Mesothelial cell of epicardium (in vitro differentiated cells): ENCODE results near the gene VWA8. TPM values are rescaled to one million over a fixed set of nuclear protein-coding genes. Genes with fewer than 3 reads are reported as not detected.
"Not testable (repeated sequence)": the region's sequence is repeated elsewhere in the genome, so short reads cannot be mapped to it uniquely, and the experiment has no call there.

ENCODE experiments used
- DNase-seq, 2 experiments: peaks; one replicate each; pipeline ENCODE4 v3.0.0; 2021; ENCODE audit warnings: low spot score in 2 of 2; ENCODE audit not compliant: unreplicated experiment in 2 of 2
- H3K27ac Mint-ChIP-seq: 2 replicates; pipeline ENCODE4 v1.8.0; 2021; ENCODE audit warnings: mixed read lengths
- H3K27me3 Mint-ChIP-seq: 2 replicates; pipeline ENCODE4 v1.8.0; 2021; ENCODE audit warnings: low read depth, mixed read lengths
- H3K36me3 Mint-ChIP-seq: 2 replicates; pipeline ENCODE4 v1.8.0; 2021; ENCODE audit warnings: mixed read lengths
- H3K4me1 Mint-ChIP-seq: 2 replicates; pipeline ENCODE4 v1.8.0; 2021; ENCODE audit warnings: mixed read lengths
- H3K4me3 Mint-ChIP-seq: 2 replicates; pipeline ENCODE4 v1.8.0; 2021; ENCODE audit warnings: mild to moderate bottlenecking, moderate library complexity, mixed read lengths
- H3K9me3 Mint-ChIP-seq: 2 replicates; pipeline ENCODE4 v1.8.0; 2021; ENCODE audit warnings: mixed read lengths
- total RNA-seq: library from RNA; stranded (reverse); gene quantifications from 3 replicates; pipeline ENCODE4 v1.2.1, GENCODE V29; 2021
- TF ChIP-seq, protein P1 (sequence below): fragments of 200-600 bp; sonication (generic); IDR thresholded peaks from one replicate; pipeline ENCODE4 v1.5.0; 2021; ENCODE audit warnings: antibody characterized with exemption; ENCODE audit not compliant: unreplicated experiment

VWA8 gene
- total RNA-seq, 1 donor from 2014 or later: 20.0 TPM

DNA sequence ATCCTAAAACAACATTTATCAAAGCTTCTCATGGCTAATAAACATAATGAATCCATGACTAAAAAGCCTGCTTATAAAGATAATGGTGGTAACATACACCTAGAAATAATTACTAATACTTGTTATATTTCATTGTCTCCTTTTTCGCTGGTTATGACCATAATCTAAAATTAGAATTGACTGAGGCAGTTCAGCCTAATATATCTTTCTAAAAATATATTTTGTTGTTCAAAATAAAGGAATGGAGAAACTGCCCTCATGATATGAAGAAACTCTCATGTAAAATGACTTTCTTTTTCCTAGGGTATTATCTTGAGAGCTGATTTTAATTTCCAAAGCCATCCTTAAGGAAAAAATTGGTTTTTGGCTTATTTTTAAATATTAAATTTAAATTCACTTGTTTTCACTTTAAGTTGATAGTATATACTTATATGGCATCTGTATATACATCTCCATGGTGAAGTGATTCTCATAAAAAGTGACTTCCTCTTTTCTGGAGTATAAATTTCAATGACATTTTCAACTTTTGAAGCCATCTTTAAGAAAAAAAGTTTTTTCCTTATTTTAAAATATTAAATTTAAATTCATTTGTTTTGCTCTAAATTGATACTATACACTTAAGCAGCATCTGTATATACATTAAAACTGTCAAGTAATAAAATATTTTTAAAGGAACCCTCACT lies 204.6 kb downstream of the VWA8 start:
- H3K27ac Mint-ChIP-seq: no peak overlapping the region
- no peaks in the 10 kb centered on the region for H3K27me3 Mint-ChIP-seq
- peaks cover 17% of the 10 kb centered on the region for H3K9me3 Mint-ChIP-seq
- peaks cover 10% of the 10 kb centered on the region for H3K4me1 Mint-ChIP-seq
- H3K36me3 Mint-ChIP-seq: peaks cover 22% of the 10 kb centered on the region
- no peak overlapping the region for H3K4me3 Mint-ChIP-seq
- TF ChIP-seq, protein P1, sequence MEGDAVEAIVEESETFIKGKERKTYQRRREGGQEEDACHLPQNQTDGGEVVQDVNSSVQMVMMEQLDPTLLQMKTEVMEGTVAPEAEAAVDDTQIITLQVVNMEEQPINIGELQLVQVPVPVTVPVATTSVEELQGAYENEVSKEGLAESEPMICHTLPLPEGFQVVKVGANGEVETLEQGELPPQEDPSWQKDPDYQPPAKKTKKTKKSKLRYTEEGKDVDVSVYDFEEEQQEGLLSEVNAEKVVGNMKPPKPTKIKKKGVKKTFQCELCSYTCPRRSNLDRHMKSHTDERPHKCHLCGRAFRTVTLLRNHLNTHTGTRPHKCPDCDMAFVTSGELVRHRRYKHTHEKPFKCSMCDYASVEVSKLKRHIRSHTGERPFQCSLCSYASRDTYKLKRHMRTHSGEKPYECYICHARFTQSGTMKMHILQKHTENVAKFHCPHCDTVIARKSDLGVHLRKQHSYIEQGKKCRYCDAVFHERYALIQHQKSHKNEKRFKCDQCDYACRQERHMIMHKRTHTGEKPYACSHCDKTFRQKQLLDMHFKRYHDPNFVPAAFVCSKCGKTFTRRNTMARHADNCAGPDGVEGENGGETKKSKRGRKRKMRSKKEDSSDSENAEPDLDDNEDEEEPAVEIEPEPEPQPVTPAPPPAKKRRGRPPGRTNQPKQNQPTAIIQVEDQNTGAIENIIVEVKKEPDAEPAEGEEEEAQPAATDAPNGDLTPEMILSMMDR: no peak
- no peak for DNase-seq

DNA sequence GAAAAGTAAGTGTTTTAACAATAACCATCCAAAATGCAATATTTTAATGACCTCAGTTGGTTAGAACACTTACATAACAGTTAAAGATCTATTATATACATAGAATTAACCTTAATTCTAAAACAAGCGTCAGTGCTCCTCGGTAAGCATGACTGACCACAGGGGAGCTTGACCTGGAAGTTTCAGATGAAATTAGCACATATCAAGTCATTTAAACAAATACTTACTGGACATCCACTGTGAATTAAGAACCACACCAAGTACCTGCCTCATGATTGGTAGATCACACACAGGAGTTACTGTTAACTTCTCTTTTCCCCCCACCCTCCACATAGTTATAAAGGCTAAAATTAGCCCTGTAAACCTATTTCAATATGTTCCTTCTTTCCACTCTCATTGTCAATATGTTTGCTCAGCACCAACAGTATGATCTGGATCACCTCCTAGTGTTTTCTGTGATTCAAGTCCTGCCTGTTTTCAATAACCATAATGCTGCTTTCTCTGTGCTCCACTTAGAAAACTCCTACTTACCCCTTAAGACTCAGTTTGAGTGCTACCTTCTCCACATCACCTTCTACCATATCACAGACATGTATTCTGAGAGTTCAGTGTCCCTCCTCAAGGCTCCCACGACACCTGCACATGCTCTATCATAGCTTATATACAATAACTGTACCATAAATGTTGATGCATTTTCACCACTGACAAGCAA lies 209.0 kb downstream of the VWA8 start:
- H3K36me3 Mint-ChIP-seq: peaks cover 31% of the 10 kb centered on the region
- H3K9me3 Mint-ChIP-seq: peaks cover 24% of the 10 kb centered on the region
- H3K4me3 Mint-ChIP-seq: no peak overlapping the region
- TF ChIP-seq, protein P1: no peak
- no peak overlapping the region for H3K27ac Mint-ChIP-seq
- no peak for DNase-seq
- H3K4me1 Mint-ChIP-seq: peaks cover 9% of the 10 kb centered on the region
- H3K27me3 Mint-ChIP-seq: no peaks in the 10 kb centered on the region

DNA sequence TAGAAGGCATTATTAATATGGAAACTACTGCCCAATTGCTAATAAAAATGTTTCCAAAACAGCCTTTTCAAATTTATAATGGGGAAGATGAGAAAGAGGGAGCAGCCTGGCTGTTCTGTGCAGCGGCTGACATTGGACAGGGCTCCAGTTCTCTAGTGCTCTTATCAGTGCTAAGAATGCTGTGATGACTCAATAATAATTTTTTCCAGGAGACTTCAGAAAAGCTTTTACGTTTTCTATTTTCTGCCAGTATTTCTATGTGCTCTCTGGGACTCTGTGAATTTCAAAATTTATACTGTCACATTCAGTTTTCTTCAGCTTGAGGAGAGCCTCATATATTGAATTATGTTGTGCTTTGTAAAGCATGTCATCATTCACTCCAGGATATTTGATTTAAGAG lies 209.6 kb downstream of the VWA8 start:
- H3K4me1 Mint-ChIP-seq: peaks cover 9% of the 10 kb centered on the region
- no peak for DNase-seq
- peak overlapping the region; percentile 83 for H3K27ac Mint-ChIP-seq
- peaks cover 36% of the 10 kb centered on the region for H3K36me3 Mint-ChIP-seq
- H3K4me3 Mint-ChIP-seq: no peak overlapping the region
- peaks cover 28% of the 10 kb centered on the region for H3K9me3 Mint-ChIP-seq
- TF ChIP-seq, protein P1: no peak
- no peaks in the 10 kb centered on the region for H3K27me3 Mint-ChIP-seq

DNA sequence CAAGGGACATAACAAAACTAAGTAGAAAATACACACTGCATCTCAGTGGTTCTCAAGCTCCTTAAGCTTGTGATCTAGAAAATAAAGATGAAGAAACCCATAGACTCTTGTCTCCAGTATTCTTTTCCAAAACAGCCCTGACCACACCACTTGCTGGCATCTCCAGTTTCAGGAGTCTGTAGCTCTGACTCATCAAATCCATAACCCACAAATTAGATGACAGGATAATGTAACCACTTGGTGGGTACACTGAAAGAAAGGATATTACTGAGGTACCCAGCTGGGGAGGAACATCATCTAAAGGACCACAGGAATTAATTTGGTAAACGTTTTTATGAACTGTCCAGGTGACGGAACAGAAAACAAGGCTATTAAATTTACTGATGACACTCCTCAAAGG lies 214.7 kb downstream of the VWA8 start:
- Mint-ChIP-seq H3K4me3 (no peak overlapping the region), H3K36me3 (peaks cover 28% of the 10 kb centered on the region), H3K27ac (no peak overlapping the region), H3K9me3 (peaks cover 22% of the 10 kb centered on the region), H3K4me1 (peaks cover 2% of the 10 kb centered on the region), H3K27me3 (no peaks in the 10 kb centered on the region)
- no peak for DNase-seq
- TF ChIP-seq, protein P1: no peak

DNA sequence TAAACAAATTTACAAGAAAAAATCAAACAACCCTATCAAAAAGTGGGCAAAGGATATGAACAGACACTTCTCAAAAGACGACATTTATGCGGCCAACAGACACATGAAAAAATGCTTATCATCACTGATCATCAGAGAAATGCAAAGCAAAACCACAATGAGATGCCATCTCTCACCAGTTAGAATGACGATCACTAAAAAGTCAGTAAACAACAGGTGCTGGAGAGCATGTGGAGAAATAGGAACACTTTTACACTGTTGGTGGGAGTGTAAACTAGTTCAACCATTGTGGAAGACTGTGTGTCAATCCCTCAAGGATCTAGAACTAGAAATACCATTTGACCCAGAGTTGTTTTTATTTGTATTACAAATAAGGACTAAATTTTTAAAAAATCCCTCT lies 215.4 kb downstream of the VWA8 start:
- Mint-ChIP-seq H3K9me3 (peaks cover 22% of the 10 kb centered on the region), H3K36me3 (peaks cover 28% of the 10 kb centered on the region)
- not testable (repeated sequence) for H3K27ac Mint-ChIP-seq, DNase-seq, H3K4me3 Mint-ChIP-seq, H3K4me1 Mint-ChIP-seq, H3K27me3 Mint-ChIP-seq

DNA sequence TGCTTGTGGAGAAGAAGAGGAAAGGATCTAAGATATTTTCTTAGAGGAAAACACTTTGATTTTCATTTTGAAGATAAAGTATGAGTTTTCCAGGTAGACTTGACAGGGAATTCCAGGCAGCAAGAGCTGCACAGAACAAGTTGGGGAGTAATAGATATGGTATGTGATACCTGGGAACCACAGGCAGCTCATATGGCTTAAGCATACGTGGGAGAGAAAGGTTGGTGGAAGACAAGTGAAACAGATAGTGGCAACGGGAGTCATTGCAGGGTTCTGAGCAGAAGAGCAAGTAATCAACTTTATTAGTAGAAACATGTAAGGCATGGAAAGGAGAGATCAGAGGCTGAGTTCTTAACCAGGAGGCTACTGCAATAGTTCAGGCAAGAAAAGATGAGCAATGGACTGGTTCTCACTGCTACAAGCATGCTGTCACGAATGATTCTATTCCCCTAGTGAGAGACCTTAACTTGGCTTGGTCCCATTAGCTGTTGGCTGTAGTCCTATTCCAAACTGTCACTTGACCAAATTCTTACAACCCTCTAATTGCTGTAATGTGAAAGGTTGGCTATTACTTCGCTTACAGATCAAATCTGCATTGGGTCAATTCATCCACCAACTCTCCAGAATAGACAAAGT lies 217.9 kb downstream of the VWA8 start:
- H3K27ac Mint-ChIP-seq: no peak overlapping the region
- no peak for DNase-seq
- H3K4me3 Mint-ChIP-seq: no peak overlapping the region
- H3K9me3 Mint-ChIP-seq: peaks cover 9% of the 10 kb centered on the region
- no peaks in the 10 kb centered on the region for H3K4me1 Mint-ChIP-seq
- peaks cover 12% of the 10 kb centered on the region for H3K36me3 Mint-ChIP-seq
- TF ChIP-seq, protein P1: no peak
- H3K27me3 Mint-ChIP-seq: no peaks in the 10 kb centered on the region
